Nephron (organoid): ENCODE measurements around the gene SEC63.
"Not testable (repeated sequence)": the region's sequence is repeated elsewhere in the genome, so short reads cannot be mapped to it uniquely, and the experiment has no call there.

ENCODE experiments used
- H3K27ac Mint-ChIP-seq, 3 experiments: 2 replicates each; pipeline ENCODE4 v1.8.0; 2020; ENCODE audit warnings: mixed read lengths in 3 of 3, mild to moderate bottlenecking in 2 of 3, moderate library complexity in 1 of 3
- H3K27me3 Mint-ChIP-seq: 2 replicates; pipeline ENCODE4 v1.8.0; 2021; ENCODE audit warnings: low read depth, mild to moderate bottlenecking, moderate library complexity, mixed read lengths
- H3K36me3 Mint-ChIP-seq: 2 replicates; pipeline ENCODE4 v1.8.0; 2020; ENCODE audit warnings: low read depth, mixed read lengths
- H3K4me1 Mint-ChIP-seq: 2 replicates; pipeline ENCODE4 v1.8.0; 2020; ENCODE audit warnings: mixed read lengths
- H3K4me3 Mint-ChIP-seq, 3 experiments: 2 replicates each; pipeline ENCODE4 v1.8.0; 2020; ENCODE audit warnings: mild to moderate bottlenecking in 3 of 3, mixed read lengths in 3 of 3, moderate library complexity in 2 of 3
- H3K9me3 Mint-ChIP-seq: 2 replicates; pipeline ENCODE4 v1.8.0; 2020; ENCODE audit warnings: mixed read lengths
- CTCF ChIP-seq, 3 experiments: fragments of 200-600 bp; sonication (generic); IDR thresholded peaks; one replicate each; pipeline ENCODE4 v1.5.0; 2021; ENCODE audit warnings: antibody characterized with exemption in 3 of 3; ENCODE audit not compliant: unreplicated experiment in 3 of 3

Gene SEC63

GRCh38 chr6:107956181-107956580, 1.8 kb downstream of the SEC63 start:
- Mint-ChIP-seq H3K36me3 (peaks cover 33% of the 10 kb centered on the region), H3K27me3 (no peaks in the 10 kb centered on the region), H3K27ac (peak overlapping the region; percentile 91 to 99 (median 99)), H3K4me3 (peak overlapping the region; percentile 97 to 99 (median 97)), H3K4me1 (peaks cover 24% of the 10 kb centered on the region), H3K9me3 (no peaks in the 10 kb centered on the region)
- TF ChIP-seq CTCF (IDR thresholded peaks at IDR 0.05; ENCODE audit: unreplicated experiment in 3 of 3): no peak

- H3K4me3 Mint-ChIP-seq, H3K27me3 Mint-ChIP-seq, H3K9me3 Mint-ChIP-seq, H3K27ac Mint-ChIP-seq: not testable (repeated sequence)
- Mint-ChIP-seq H3K36me3 (peaks cover 52% of the 10 kb centered on the region), H3K4me1 (peaks cover 32% of the 10 kb centered on the region)
Measured at GRCh38 chr6:107953858-107954414, 4.1 kb downstream of the SEC63 start.

GRCh38 chr6:107943626-107944439, 14.2 kb downstream of the SEC63 start:
- Mint-ChIP-seq H3K9me3 (no peaks in the 10 kb centered on the region), H3K4me3 (no peak overlapping the region), H3K4me1 (peaks cover 18% of the 10 kb centered on the region), H3K36me3 (peaks cover 49% of the 10 kb centered on the region), H3K27ac (peak overlapping the region in 1 of 3 experiments; percentile 16), H3K27me3 (no peaks in the 10 kb centered on the region)
- no peak for TF ChIP-seq CTCF (IDR thresholded peaks at IDR 0.05; ENCODE audit: unreplicated experiment in 3 of 3)

GRCh38 chr6:107942142-107942541, 15.9 kb downstream of the SEC63 start:
- Mint-ChIP-seq H3K4me3 (no peak overlapping the region), H3K4me1 (peaks cover 9% of the 10 kb centered on the region), H3K9me3 (peaks cover 5% of the 10 kb centered on the region), H3K27me3 (no peaks in the 10 kb centered on the region), H3K27ac (peak overlapping the region in 1 of 3 experiments; percentile 26), H3K36me3 (peaks cover 43% of the 10 kb centered on the region)
- no peak for TF ChIP-seq CTCF (IDR thresholded peaks at IDR 0.05; ENCODE audit: unreplicated experiment in 3 of 3)

- Mint-ChIP-seq H3K27me3 (no peaks in the 10 kb centered on the region), H3K36me3 (peaks cover 46% of the 10 kb centered on the region), H3K27ac (peak overlapping the region in 1 of 3 experiments; percentile 28), H3K4me1 (peaks cover 9% of the 10 kb centered on the region), H3K4me3 (no peak overlapping the region), H3K9me3 (peaks cover 8% of the 10 kb centered on the region)
- no peak for TF ChIP-seq CTCF (IDR thresholded peaks at IDR 0.05; ENCODE audit: unreplicated experiment in 3 of 3)
Measured at GRCh38 chr6:107941627-107942026, 16.4 kb downstream of the SEC63 start.

GRCh38 chr6:107941199-107941598, 16.8 kb downstream of the SEC63 start:
- Mint-ChIP-seq H3K36me3 (peaks cover 50% of the 10 kb centered on the region), H3K4me1 (peaks cover 9% of the 10 kb centered on the region), H3K27ac (peak overlapping the region in 1 of 3 experiments; percentile 28), H3K9me3 (peaks cover 10% of the 10 kb centered on the region), H3K4me3 (no peak overlapping the region), H3K27me3 (no peaks in the 10 kb centered on the region)
- no peak for TF ChIP-seq CTCF (IDR thresholded peaks at IDR 0.05; ENCODE audit: unreplicated experiment in 3 of 3)

- H3K27me3 Mint-ChIP-seq, H3K4me3 Mint-ChIP-seq, H3K4me1 Mint-ChIP-seq, H3K27ac Mint-ChIP-seq: not testable (repeated sequence)
- Mint-ChIP-seq H3K36me3 (peaks cover 67% of the 10 kb centered on the region), H3K9me3 (peaks cover 29% of the 10 kb centered on the region)
Measured at GRCh38 chr6:107936910-107937292, 21.1 kb downstream of the SEC63 start.
